K562 (cell line): ENCODE data around the gene TNIK.

ENCODE experiments used
- EHMT2 ChIP-seq: fragments of 450-650 bp; IDR thresholded peaks from 2 replicates; pipeline ENCODE4 v1.6.1; 2018; ENCODE audit warnings: antibody characterized with exemption
- FOSL1 ChIP-seq: fragments of 200-800 bp; sonication (Bioruptor generic); conservative IDR thresholded peaks from 2 replicates; pipeline ENCODE4 v1.6.1; 2016; ENCODE audit warnings: missing genetic modification characterization, missing compliant biosample characterization
- IRF2 ChIP-seq: sonication (generic); formaldehyde crosslinking; IDR thresholded peaks from 2 replicates; pipeline ENCODE4 v1.8.1; 2022; ENCODE audit warnings: mild to moderate bottlenecking, missing genetic modification reagents
- JUNB ChIP-seq: fragments of 450-650 bp; formaldehyde crosslinking; conservative IDR thresholded peaks from 2 replicates; pipeline ENCODE4 v1.4.0; 2020; ENCODE audit warnings: mild to moderate bottlenecking
- NCOA2 ChIP-seq, 2 experiments: fragments of 450-650 bp; IDR thresholded peaks; 2 replicates each; pipeline ENCODE4 v1.6.1; 2018; ENCODE audit warnings: mild to moderate bottlenecking in 2 of 2, moderate library complexity in 1 of 2; ENCODE audit not compliant: partially characterized antibody in 2 of 2
- POLR2A ChIP-seq: fragments of 450-650 bp; conservative IDR thresholded peaks from 2 replicates; pipeline ENCODE4 v1.6.1; 2016
- TF ChIP-seq, protein P1 (sequence below): sonication (generic); formaldehyde crosslinking; IDR thresholded peaks from 2 replicates; pipeline ENCODE4 v1.5.0; 2020; ENCODE audit warnings: missing genetic modification reagents
- TF ChIP-seq, protein P2 (sequence below): sonication (generic); formaldehyde crosslinking; IDR thresholded peaks from 2 replicates; pipeline ENCODE4 v1.9.0; 2022; ENCODE audit warnings: mild to moderate bottlenecking, missing genetic modification reagents
- TF ChIP-seq, protein P3 (sequence below), 3 experiments: IDR thresholded peaks in 2 of 3; conservative IDR thresholded peaks in 1 of 3; 2 replicates each; pipeline ENCODE4 v1.5.1; 2011 to 2012; ENCODE audit warnings: low read length in 3 of 3, mild to moderate bottlenecking in 3 of 3, control low read depth in 2 of 3, improper control_type of control experiment in 1 of 3, inconsistent platforms in 1 of 3, low read depth in 1 of 3, mixed read lengths in 1 of 3, moderate library complexity in 1 of 3; ENCODE audit not compliant: insufficient read depth in 2 of 3
- TF ChIP-seq, protein P4 (sequence below), 2 experiments: fragments of 450-650 bp; conservative IDR thresholded peaks; 2 replicates each; pipeline ENCODE4 v1.6.1; 2017; ENCODE audit warnings: mild to moderate bottlenecking in 2 of 2, moderate library complexity in 2 of 2

DNA sequence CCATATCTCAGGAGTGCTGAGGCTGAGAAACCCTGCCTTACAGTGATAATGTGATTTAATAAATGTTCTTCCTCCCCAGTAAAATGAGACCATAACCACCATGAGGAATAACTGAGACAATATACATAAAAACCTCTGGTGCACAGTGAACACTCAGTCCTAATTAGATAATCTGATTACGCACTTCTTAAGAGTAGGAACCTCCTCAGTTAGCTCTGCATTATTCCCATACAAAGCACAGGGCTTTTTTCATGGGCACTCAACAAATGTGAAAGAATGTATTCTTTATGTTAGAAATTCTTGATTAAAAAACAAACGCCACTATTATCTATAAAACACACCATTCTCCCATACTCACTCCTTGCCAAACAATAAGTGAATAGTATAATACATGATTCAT lies 97.0 kb downstream of the TNIK start:
- TF ChIP-seq, protein P1, sequence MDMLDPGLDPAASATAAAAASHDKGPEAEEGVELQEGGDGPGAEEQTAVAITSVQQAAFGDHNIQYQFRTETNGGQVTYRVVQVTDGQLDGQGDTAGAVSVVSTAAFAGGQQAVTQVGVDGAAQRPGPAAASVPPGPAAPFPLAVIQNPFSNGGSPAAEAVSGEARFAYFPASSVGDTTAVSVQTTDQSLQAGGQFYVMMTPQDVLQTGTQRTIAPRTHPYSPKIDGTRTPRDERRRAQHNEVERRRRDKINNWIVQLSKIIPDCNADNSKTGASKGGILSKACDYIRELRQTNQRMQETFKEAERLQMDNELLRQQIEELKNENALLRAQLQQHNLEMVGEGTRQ = no peak
- no peak for TF ChIP-seq JUNB (CRISPR knock-in tag)
- no peak for TF ChIP-seq IRF2 (CRISPR knock-in tag)
- TF ChIP-seq FOSL1 (tag) = no peak
- TF ChIP-seq, protein P2, sequence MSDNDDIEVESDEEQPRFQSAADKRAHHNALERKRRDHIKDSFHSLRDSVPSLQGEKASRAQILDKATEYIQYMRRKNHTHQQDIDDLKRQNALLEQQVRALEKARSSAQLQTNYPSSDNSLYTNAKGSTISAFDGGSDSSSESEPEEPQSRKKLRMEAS (CRISPR knock-in tag) = no peak
- no peak for TF ChIP-seq POLR2A
- TF ChIP-seq NCOA2 (IDR thresholded peaks at IDR 0.05; ENCODE audit: partially characterized antibody in 2 of 2) = no peak
- TF ChIP-seq EHMT2 = no peak
- TF ChIP-seq, protein P3, sequence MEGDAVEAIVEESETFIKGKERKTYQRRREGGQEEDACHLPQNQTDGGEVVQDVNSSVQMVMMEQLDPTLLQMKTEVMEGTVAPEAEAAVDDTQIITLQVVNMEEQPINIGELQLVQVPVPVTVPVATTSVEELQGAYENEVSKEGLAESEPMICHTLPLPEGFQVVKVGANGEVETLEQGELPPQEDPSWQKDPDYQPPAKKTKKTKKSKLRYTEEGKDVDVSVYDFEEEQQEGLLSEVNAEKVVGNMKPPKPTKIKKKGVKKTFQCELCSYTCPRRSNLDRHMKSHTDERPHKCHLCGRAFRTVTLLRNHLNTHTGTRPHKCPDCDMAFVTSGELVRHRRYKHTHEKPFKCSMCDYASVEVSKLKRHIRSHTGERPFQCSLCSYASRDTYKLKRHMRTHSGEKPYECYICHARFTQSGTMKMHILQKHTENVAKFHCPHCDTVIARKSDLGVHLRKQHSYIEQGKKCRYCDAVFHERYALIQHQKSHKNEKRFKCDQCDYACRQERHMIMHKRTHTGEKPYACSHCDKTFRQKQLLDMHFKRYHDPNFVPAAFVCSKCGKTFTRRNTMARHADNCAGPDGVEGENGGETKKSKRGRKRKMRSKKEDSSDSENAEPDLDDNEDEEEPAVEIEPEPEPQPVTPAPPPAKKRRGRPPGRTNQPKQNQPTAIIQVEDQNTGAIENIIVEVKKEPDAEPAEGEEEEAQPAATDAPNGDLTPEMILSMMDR (IDR thresholded peaks at IDR 0.05 in 2 of 3, conservative IDR thresholded peaks at IDR 0.05 in 1 of 3; ENCODE audit: insufficient read depth in 2 of 3, low read depth in 1 of 3, low read length in 3 of 3) = no peak
- TF ChIP-seq, protein P4, sequence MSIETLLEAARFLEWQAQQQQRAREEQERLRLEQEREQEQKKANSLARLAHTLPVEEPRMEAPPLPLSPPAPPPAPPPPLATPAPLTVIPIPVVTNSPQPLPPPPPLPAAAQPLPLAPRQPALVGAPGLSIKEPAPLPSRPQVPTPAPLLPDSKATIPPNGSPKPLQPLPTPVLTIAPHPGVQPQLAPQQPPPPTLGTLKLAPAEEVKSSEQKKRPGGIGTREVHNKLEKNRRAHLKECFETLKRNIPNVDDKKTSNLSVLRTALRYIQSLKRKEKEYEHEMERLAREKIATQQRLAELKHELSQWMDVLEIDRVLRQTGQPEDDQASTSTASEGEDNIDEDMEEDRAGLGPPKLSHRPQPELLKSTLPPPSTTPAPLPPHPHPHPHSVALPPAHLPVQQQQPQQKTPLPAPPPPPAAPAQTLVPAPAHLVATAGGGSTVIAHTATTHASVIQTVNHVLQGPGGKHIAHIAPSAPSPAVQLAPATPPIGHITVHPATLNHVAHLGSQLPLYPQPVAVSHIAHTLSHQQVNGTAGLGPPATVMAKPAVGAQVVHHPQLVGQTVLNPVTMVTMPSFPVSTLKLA (conservative IDR thresholded peaks at IDR 0.05) = no peak
